ENCODE measurements around the gene NHSL2. TPM values are rescaled to one million over a fixed set of nuclear protein-coding genes. Genes with fewer than 3 reads are reported as not detected.

Gene NHSL2
- total RNA-seq, 1 donor from 2014 or later = 13.0 TPM

- TF ChIP-seq, protein P1, sequence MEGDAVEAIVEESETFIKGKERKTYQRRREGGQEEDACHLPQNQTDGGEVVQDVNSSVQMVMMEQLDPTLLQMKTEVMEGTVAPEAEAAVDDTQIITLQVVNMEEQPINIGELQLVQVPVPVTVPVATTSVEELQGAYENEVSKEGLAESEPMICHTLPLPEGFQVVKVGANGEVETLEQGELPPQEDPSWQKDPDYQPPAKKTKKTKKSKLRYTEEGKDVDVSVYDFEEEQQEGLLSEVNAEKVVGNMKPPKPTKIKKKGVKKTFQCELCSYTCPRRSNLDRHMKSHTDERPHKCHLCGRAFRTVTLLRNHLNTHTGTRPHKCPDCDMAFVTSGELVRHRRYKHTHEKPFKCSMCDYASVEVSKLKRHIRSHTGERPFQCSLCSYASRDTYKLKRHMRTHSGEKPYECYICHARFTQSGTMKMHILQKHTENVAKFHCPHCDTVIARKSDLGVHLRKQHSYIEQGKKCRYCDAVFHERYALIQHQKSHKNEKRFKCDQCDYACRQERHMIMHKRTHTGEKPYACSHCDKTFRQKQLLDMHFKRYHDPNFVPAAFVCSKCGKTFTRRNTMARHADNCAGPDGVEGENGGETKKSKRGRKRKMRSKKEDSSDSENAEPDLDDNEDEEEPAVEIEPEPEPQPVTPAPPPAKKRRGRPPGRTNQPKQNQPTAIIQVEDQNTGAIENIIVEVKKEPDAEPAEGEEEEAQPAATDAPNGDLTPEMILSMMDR (IDR thresholded peaks at IDR 0.05; ENCODE audit: insufficient read depth, low read depth, low read length) = no peak
- no peak for TF ChIP-seq EZH2 (IDR thresholded peaks at IDR 0.05; ENCODE audit: insufficient read depth, low read length)
- H3K4me3 Mint-ChIP-seq (ENCODE audit: unreplicated experiment) = no peak overlapping the region
- peak overlapping the region; percentile 25 for H3K4me3 ChIP-seq (ENCODE audit: insufficient read depth, low read depth, low read length)
- H3K4me1 ChIP-seq (ENCODE audit: insufficient read depth, low read length) = peaks cover 38% of the 10 kb centered on the region
- no peaks in the 10 kb centered on the region for H3K79me2 ChIP-seq (ENCODE audit: insufficient read depth, low read length)
- H3K27me3 Mint-ChIP-seq (ENCODE audit: low read depth, unreplicated experiment) = no peaks in the 10 kb centered on the region
- H3K9me3 ChIP-seq (ENCODE audit: insufficient read depth, low read depth, low read length) = no peaks in the 10 kb centered on the region
- H3K4me2 ChIP-seq (ENCODE audit: low read length) = peak overlapping the region; percentile 80
- peak overlapping the region; percentile 54 for H3K9ac ChIP-seq (ENCODE audit: low read length)
- FAIRE-seq (no peak), DNase-seq (ENCODE audit: low read depth) (no peak)
- H4K20me1 ChIP-seq (ENCODE audit: insufficient read depth, low read length) = no peaks in the 10 kb centered on the region
- H3K36me3 ChIP-seq (ENCODE audit: insufficient read depth, low read length) = no peaks in the 10 kb centered on the region
- no peak overlapping the region for H3K27ac Mint-ChIP-seq (ENCODE audit: unreplicated experiment)
- peak overlapping the region; percentile 74 for H3K27ac ChIP-seq (ENCODE audit: low read depth, low read length)
- peaks cover 2% of the 10 kb centered on the region for H3K36me3 Mint-ChIP-seq (ENCODE audit: low read depth, unreplicated experiment)
- H3K27me3 ChIP-seq (ENCODE audit: insufficient read depth, low read length) = no peaks in the 10 kb centered on the region
- peaks cover 23% of the 10 kb centered on the region for H3K4me1 Mint-ChIP-seq (ENCODE audit: low read depth, unreplicated experiment)
- H3K9me3 Mint-ChIP-seq (ENCODE audit: unreplicated experiment) = no peaks in the 10 kb centered on the region
- no peak overlapping the region for H2AFZ ChIP-seq (ENCODE audit: low read depth, low read length)
These were observed 118.2 kb downstream of the NHSL2 start for GRCh38 chrX:72028701-72029470.

GRCh38 chrX:72029483-72030411, 119.1 kb downstream of the NHSL2 start:
- Histone ChIP-seq H3K36me3 (ENCODE audit: insufficient read depth, low read length) (no peaks in the 10 kb centered on the region), H3K9ac (ENCODE audit: low read length) (peak overlapping the region; percentile 54), H2AFZ (ENCODE audit: low read depth, low read length) (no peak overlapping the region), H3K4me3 (ENCODE audit: insufficient read depth, low read depth, low read length) (peak overlapping the region; percentile 25), H3K27me3 (ENCODE audit: insufficient read depth, low read length) (no peaks in the 10 kb centered on the region), H3K4me1 (ENCODE audit: insufficient read depth, low read length) (peaks cover 38% of the 10 kb centered on the region), H4K20me1 (ENCODE audit: insufficient read depth, low read length) (no peaks in the 10 kb centered on the region), H3K9me3 (ENCODE audit: insufficient read depth, low read depth, low read length) (no peaks in the 10 kb centered on the region), H3K79me2 (ENCODE audit: insufficient read depth, low read length) (no peaks in the 10 kb centered on the region), H3K4me2 (ENCODE audit: low read length) (peak overlapping the region; percentile 80), H3K27ac (ENCODE audit: low read depth, low read length) (peak overlapping the region; percentile 74)
- Mint-ChIP-seq H3K27me3 (ENCODE audit: low read depth, unreplicated experiment) (no peaks in the 10 kb centered on the region), H3K4me1 (ENCODE audit: low read depth, unreplicated experiment) (peaks cover 23% of the 10 kb centered on the region), H3K4me3 (ENCODE audit: unreplicated experiment) (no peak overlapping the region), H3K9me3 (ENCODE audit: unreplicated experiment) (no peaks in the 10 kb centered on the region), H3K36me3 (ENCODE audit: low read depth, unreplicated experiment) (peaks cover 2% of the 10 kb centered on the region), H3K27ac (ENCODE audit: unreplicated experiment) (peak overlapping the region; percentile 66)
- TF ChIP-seq, protein P1 (IDR thresholded peaks at IDR 0.05; ENCODE audit: insufficient read depth, low read depth, low read length) = no peak
- no peak for TF ChIP-seq EZH2 (IDR thresholded peaks at IDR 0.05; ENCODE audit: insufficient read depth, low read length)
- peak; percentile 56 for FAIRE-seq
- peak; percentile 91 for DNase-seq (ENCODE audit: low read depth)
